Subcutaneous abdominal adipose tissue (tissue), 5 donors: ENCODE results near the gene URAD.
A peak's percentile ranks its signal among the peaks of the same experiment; 100 is the strongest.

Experiments used
- H3K27ac ChIP-seq: one replicate; pipeline ENCODE4 v1.7.0; 2013; ENCODE audit warnings: low read depth, mild to moderate bottlenecking, inconsistent platforms, low read length, moderate library complexity
- H3K27me3 ChIP-seq, 5 donors: one replicate each; pipeline ENCODE4 v1.7.0; 2013; ENCODE audit warnings: low read length in 5 of 5, inconsistent platforms in 1 of 5; ENCODE audit not compliant: control insufficient read depth in 5 of 5, insufficient read depth in 4 of 5
- H3K36me3 ChIP-seq, 5 donors: one replicate each; pipeline ENCODE4 v1.7.0; 2013; ENCODE audit warnings: low read length in 5 of 5; ENCODE audit not compliant: control insufficient read depth in 5 of 5, insufficient read depth in 5 of 5
- H3K4me1 ChIP-seq, 5 donors: one replicate each; pipeline ENCODE4 v1.7.0; 2013; ENCODE audit warnings: low read length in 5 of 5, mild to moderate bottlenecking in 3 of 5, moderate library complexity in 1 of 5; ENCODE audit not compliant: control insufficient read depth in 5 of 5, insufficient read depth in 5 of 5
- H3K4me3 ChIP-seq, 5 donors: one replicate each; pipeline ENCODE4 v1.7.0; 2013; ENCODE audit warnings: low read length in 5 of 5, low read depth in 1 of 5
- H3K9ac ChIP-seq, 5 donors: one replicate each; pipeline ENCODE4 v1.7.0; 2013; ENCODE audit warnings: low read length in 5 of 5, mild to moderate bottlenecking in 4 of 5, moderate library complexity in 3 of 5
- H3K9me3 ChIP-seq, 5 donors: one replicate each; pipeline ENCODE4 v1.7.0; 2013; ENCODE audit warnings: low read length in 5 of 5; ENCODE audit not compliant: control insufficient read depth in 5 of 5
- donor health status: healthy.
- donor health status: healthy.
- donor health status: healthy.
- donor health status: healthy.
- donor health status: healthy.

The URAD gene

GRCh38 chr13:27960362-27961226 lies 27.9 kb downstream of the URAD start:
- no peaks in the 10 kb centered on the region for H3K36me3 ChIP-seq
- H3K4me3 ChIP-seq, result peak overlapping the region; percentile 44 to 60 (median 53)
- peak overlapping the region in 1 of 5 donors; percentile 5 for H3K9ac ChIP-seq
- H3K27ac ChIP-seq, result no peak overlapping the region
- H3K9me3 ChIP-seq, result no peaks in the 10 kb centered on the region
- H3K27me3 ChIP-seq, result peaks cover 4 to 64% (median 41%) of the 10 kb centered on the region in 5 donors
- H3K4me1 ChIP-seq, result peaks cover 0 to 19% (median 15%) of the 10 kb centered on the region in 5 donors

- Histone ChIP-seq H3K4me3 (peak overlapping the region in 3 of 5 donors; percentile 48 to 60 (median 55)), H3K9me3 (no peaks in the 10 kb centered on the region), H3K4me1 (peaks cover 0 to 19% (median 15%) of the 10 kb centered on the region in 5 donors), H3K27me3 (peaks cover 6 to 63% (median 36%) of the 10 kb centered on the region in 5 donors), H3K36me3 (no peaks in the 10 kb centered on the region), H3K9ac (no peak overlapping the region), H3K27ac (no peak overlapping the region)
Observed at GRCh38 chr13:27959976-27960361, 28.5 kb downstream of the URAD start.

GRCh38 chr13:27956576-27957300 lies 31.8 kb downstream of the URAD start:
- peaks cover 0 to 35% (median 32%) of the 10 kb centered on the region in 5 donors for H3K4me1 ChIP-seq

GRCh38 chr13:27955014-27955591 lies 33.4 kb downstream of the URAD start:
- H3K9ac ChIP-seq, result no peak overlapping the region
- H3K4me3 ChIP-seq, result peak overlapping the region in 1 of 5 donors; percentile 67

More at GRCh38 chr13:27956576-27957300, 31.8 kb downstream of the URAD start:
- H3K36me3 ChIP-seq, result no peaks in the 10 kb centered on the region
- H3K9me3 ChIP-seq, result no peaks in the 10 kb centered on the region
- H3K9ac ChIP-seq, result no peak overlapping the region
- H3K27ac ChIP-seq, result no peak overlapping the region
- H3K4me3 ChIP-seq, result no peak overlapping the region
- peaks cover 11 to 44% (median 27%) of the 10 kb centered on the region in 5 donors for H3K27me3 ChIP-seq

GRCh38 chr13:27954406-27954851 lies 34.1 kb downstream of the URAD start:
- peak overlapping the region in 2 of 5 donors; percentile 25 to 39 for H3K9ac ChIP-seq
- peaks cover 11 to 35% (median 20%) of the 10 kb centered on the region in 5 donors for H3K27me3 ChIP-seq
- no peak overlapping the region for H3K27ac ChIP-seq

More at GRCh38 chr13:27955014-27955591, 33.4 kb downstream of the URAD start:
- Histone ChIP-seq H3K9me3 (no peaks in the 10 kb centered on the region), H3K36me3 (no peaks in the 10 kb centered on the region), H3K4me1 (peaks cover 0 to 23% (median 20%) of the 10 kb centered on the region in 5 donors), H3K27ac (no peak overlapping the region), H3K27me3 (peaks cover 11 to 35% (median 21%) of the 10 kb centered on the region in 5 donors)

GRCh38 chr13:27953676-27954405 lies 34.7 kb downstream of the URAD start:
- peak overlapping the region in 4 of 5 donors; percentile 51 to 69 (median 52) for H3K9ac ChIP-seq
- peaks cover 11 to 32% (median 17%) of the 10 kb centered on the region in 5 donors for H3K27me3 ChIP-seq
- H3K4me3 ChIP-seq, result peak overlapping the region in 4 of 5 donors; percentile 60 to 69 (median 64)
- H3K4me1 ChIP-seq, result peaks cover 0 to 20% (median 16%) of the 10 kb centered on the region in 5 donors
- H3K36me3 ChIP-seq, result no peaks in the 10 kb centered on the region
- H3K9me3 ChIP-seq, result peaks cover 0 to 3% (median 0%) of the 10 kb centered on the region in 5 donors
- H3K27ac ChIP-seq, result no peak overlapping the region

More at GRCh38 chr13:27954406-27954851, 34.1 kb downstream of the URAD start:
- H3K4me3 ChIP-seq, result peak overlapping the region in 4 of 5 donors; percentile 60 to 69 (median 64)
- no peaks in the 10 kb centered on the region for H3K36me3 ChIP-seq
- H3K4me1 ChIP-seq, result peaks cover 0 to 20% (median 16%) of the 10 kb centered on the region in 5 donors
- H3K9me3 ChIP-seq, result peaks cover 0 to 3% (median 0%) of the 10 kb centered on the region in 5 donors

- Histone ChIP-seq H3K27me3 (peaks cover 9 to 28% (median 13%) of the 10 kb centered on the region in 5 donors), H3K4me1 (peaks cover 0 to 20% (median 16%) of the 10 kb centered on the region in 5 donors), H3K9me3 (peaks cover 0 to 3% (median 0%) of the 10 kb centered on the region in 5 donors), H3K27ac (no peak overlapping the region), H3K9ac (peak overlapping the region in 3 of 5 donors; percentile 51 to 69 (median 53)), H3K4me3 (peak overlapping the region; percentile 19 to 67 (median 26)), H3K36me3 (no peaks in the 10 kb centered on the region)
Observed at GRCh38 chr13:27952876-27953675, 35.4 kb downstream of the URAD start.

- Histone ChIP-seq H3K9ac (no peak overlapping the region), H3K27me3 (peaks cover 0 to 3% (median 3%) of the 10 kb centered on the region in 5 donors), H3K36me3 (no peaks in the 10 kb centered on the region), H3K4me3 (no peak overlapping the region), H3K9me3 (peaks cover 0 to 16% (median 9%) of the 10 kb centered on the region in 5 donors), H3K27ac (no peak overlapping the region), H3K4me1 (no peaks in the 10 kb centered on the region)
Observed at GRCh38 chr13:27942972-27943371, 45.5 kb downstream of the URAD start.
